ENCODE measurements around the gene ACAP2.
A peak's percentile ranks its signal among the peaks of the same experiment; 100 is the strongest.
"Not testable (repeated sequence)": the region's sequence is repeated elsewhere in the genome, so short reads cannot be mapped to it uniquely, and the experiment has no call there.

ACAP2 gene

GRCh38 chr3:195443391-195443989, 670 bp upstream of the ACAP2 start:
- no peak for DNase-seq (ENCODE audit: low read depth, low spot score)

- peak; percentile 56 for DNase-seq (ENCODE audit: low read depth, low spot score)
These were observed 738 bp downstream of the ACAP2 start for GRCh38 chr3:195441992-195442572.

- no peak for DNase-seq (ENCODE audit: low read depth, low spot score)
These were observed 1.3 kb downstream of the ACAP2 start for GRCh38 chr3:195441476-195441991.

GRCh38 chr3:195441051-195441450, 1.8 kb downstream of the ACAP2 start:
- DNase-seq (ENCODE audit: low read depth, low spot score) = no peak

- no peak for DNase-seq (ENCODE audit: low read depth, low spot score)
These were observed 2.4 kb downstream of the ACAP2 start for GRCh38 chr3:195440379-195440778.

DNA sequence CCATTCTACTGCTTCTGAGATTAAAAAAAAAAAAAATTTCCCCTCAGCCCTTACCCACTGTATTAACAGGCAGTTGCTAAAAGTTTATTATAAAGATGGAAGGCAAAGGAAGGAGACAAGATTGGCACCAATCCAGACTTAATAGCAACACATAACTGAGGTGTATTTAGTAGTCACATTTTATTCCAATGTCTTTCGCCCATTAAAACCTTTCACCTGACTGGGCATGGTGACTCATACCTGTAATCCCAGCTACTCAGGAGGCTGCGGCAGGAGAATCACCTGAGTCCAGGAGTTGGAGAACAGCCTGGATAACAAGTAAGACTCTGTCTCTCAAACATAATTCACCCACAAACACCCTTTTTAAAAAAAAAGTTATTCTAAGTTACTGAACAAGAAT, 4.4 kb downstream of the ACAP2 start:
- DNase-seq (ENCODE audit: low read depth, low spot score) = no peak

GRCh38 chr3:195425849-195426248, 17.0 kb downstream of the ACAP2 start:
- no peak for DNase-seq (ENCODE audit: low read depth, low spot score)

DNA sequence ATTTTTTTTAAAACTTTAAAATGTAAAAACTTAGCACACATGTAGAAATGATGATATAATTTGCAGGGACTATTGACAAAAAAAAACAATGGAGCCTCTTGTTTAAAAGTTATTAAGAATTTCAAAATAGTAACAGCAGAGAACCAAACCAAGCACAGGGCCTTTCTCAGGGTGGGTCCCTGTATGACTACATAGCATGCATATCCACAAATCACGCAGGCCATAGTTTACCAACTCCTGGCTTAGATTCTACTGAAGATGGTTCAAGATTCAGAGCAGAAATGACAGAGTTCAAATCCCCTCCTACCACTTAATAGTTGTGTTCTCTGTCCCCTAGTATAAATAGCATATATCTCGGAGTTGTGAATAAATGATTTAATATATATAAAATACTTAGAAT, 19.0 kb downstream of the ACAP2 start:
- DNase-seq (ENCODE audit: low read depth, low spot score) = no peak

- DNase-seq (ENCODE audit: low read depth, low spot score) = no peak
These were observed 21.4 kb downstream of the ACAP2 start for GRCh38 chr3:195421400-195421799.

- no peak for DNase-seq (ENCODE audit: low read depth, low spot score)
These were observed 26.0 kb downstream of the ACAP2 start for GRCh38 chr3:195416795-195417194.

DNA sequence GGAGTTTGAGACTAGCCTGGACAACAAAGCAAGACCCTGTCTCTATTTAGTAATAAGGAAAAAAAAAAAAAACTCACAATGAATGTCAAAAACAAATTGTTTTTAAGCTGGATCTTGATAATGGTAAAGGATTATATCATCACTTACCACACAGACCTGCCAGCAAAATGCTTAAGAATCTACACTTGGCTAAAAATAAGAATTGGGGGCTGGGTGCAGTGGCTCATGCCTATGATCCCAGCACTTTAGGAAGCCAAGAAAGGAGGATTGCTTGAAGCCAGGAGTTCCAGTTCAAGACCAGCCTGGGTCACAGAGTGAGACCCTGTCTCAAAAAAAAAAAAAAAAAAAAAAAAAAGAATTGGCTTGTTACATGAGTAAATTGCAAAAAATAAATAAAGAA, 31.0 kb downstream of the ACAP2 start:
- DNase-seq (ENCODE audit: low read depth, low spot score) = peak; percentile 49

DNA sequence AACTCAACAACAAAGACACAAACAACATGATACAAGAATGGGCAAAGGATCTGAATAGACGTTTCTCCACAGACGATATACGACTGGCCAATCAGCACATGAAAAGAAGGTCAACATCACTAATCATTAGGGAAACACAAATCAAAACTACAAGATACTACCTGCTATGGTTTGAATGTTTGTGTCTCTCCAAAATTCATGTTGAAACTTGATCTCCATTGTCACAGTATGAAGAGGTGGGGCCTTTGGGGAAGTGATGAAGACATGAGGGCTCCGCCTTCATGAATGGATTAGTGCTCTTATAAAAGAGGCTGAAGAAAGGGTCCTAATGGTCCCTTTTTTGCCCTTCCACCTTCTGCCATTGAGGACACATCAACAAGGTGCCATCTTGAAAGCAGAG, 32.3 kb downstream of the ACAP2 start:
- no peak for DNase-seq (ENCODE audit: low read depth, low spot score)

DNA sequence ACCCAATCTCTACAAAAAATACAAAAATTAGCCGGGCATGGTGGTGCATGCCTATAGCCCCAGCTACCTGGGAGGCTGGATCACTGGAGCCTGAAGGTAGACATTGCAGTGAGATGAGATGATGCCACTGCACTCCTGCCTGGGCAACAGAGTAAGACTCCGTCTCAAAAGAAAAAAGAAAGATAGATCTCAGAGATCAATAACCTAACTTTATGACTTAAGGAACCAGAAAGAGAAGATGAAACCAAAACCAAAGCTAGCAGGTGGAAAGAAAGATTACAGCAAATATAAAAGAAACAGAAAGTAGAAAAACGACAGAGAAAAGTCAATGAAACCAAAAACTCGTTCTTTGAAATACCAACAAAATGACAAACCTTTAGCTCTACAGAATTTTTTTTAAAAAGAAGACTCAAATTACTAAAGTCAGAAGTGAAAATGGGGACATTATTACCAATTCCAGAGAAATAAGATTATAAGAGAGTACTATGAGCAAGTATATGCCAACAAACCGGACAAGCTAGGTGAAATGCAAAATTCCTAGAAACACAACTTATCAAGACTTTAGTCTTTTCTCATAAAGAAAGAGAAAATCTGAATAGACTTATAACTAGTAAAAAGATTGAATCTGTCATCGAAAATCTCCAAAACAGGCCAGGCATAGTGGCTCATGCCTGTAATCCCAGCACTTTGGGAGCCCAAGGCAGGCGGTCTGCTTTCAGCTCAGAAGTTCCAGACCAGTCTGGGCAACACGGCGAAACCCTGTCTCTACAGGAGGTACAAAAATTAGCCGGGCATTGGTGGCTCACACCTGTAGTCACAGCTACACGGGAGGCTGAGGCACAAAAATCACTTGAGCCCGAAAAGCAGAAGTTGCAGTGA, 35.0 kb downstream of the ACAP2 start:
- DNase-seq (ENCODE audit: low read depth, low spot score) = no peak

GRCh38 chr3:195405651-195406050, 37.2 kb downstream of the ACAP2 start:
- no peak for DNase-seq (ENCODE audit: low read depth, low spot score)

- DNase-seq (ENCODE audit: low read depth, low spot score) = no peak
These were observed 38.9 kb downstream of the ACAP2 start for GRCh38 chr3:195403841-195404408.

GRCh38 chr3:195403244-195403643, 39.6 kb downstream of the ACAP2 start:
- no peak for DNase-seq (ENCODE audit: low read depth, low spot score)

DNA sequence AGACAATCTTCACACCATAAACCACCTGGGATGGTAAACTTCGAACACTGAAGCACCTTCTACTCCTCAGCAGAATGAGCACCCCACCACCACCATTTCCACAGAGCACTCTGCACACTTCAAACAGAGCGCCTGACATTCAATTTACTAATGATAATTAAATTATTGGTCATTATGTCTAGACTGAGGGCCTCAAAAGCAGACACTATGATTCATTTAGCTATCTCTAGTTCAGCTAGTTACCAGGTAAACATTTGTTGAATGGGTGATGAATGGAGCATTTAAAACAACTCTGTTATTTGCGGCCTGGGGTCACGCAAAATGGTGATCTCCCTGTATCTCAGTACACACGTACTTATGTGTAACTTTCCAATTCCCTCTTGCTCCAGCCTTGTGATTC, 40.9 kb downstream of the ACAP2 start:
- peak; percentile 11 for DNase-seq (ENCODE audit: low read depth, low spot score)

- not testable (repeated sequence) for DNase-seq (ENCODE audit: low read depth, low spot score)
These were observed 44.4 kb downstream of the ACAP2 start for GRCh38 chr3:195398460-195398859.

- DNase-seq (ENCODE audit: low read depth, low spot score) = no peak
These were observed 45.3 kb downstream of the ACAP2 start for GRCh38 chr3:195397524-195397923.

GRCh38 chr3:195395208-195395816, 47.5 kb downstream of the ACAP2 start:
- DNase-seq (ENCODE audit: low read depth, low spot score) = no peak

GRCh38 chr3:195394700-195395099, 48.1 kb downstream of the ACAP2 start:
- DNase-seq (ENCODE audit: low read depth, low spot score) = no peak

- no peak for DNase-seq (ENCODE audit: low read depth, low spot score)
These were observed 48.8 kb downstream of the ACAP2 start for GRCh38 chr3:195394024-195394423.
